Measurements from ENCODE around the gene C1orf167.

DNA sequence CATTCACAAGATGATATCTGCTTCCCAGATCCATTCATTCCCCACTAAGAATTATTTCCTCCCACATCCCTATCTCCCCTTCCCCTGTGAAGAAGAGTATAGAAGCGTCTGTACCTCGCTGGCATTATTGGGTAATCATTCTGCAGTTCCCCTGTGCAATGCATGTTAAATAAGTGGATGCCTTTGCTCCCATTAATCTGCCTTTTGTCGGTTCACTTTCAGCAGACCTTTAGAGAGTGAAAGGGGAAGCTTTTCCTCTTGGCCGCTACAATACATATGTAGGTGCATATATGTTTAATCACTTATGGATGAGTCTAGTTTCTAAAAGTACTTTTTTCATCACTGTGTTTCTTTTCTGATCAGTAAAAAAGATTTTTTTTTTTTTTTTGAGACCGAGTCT, 51.0 kb downstream of the C1orf167 start:
- TF ChIP-seq, protein P1, sequence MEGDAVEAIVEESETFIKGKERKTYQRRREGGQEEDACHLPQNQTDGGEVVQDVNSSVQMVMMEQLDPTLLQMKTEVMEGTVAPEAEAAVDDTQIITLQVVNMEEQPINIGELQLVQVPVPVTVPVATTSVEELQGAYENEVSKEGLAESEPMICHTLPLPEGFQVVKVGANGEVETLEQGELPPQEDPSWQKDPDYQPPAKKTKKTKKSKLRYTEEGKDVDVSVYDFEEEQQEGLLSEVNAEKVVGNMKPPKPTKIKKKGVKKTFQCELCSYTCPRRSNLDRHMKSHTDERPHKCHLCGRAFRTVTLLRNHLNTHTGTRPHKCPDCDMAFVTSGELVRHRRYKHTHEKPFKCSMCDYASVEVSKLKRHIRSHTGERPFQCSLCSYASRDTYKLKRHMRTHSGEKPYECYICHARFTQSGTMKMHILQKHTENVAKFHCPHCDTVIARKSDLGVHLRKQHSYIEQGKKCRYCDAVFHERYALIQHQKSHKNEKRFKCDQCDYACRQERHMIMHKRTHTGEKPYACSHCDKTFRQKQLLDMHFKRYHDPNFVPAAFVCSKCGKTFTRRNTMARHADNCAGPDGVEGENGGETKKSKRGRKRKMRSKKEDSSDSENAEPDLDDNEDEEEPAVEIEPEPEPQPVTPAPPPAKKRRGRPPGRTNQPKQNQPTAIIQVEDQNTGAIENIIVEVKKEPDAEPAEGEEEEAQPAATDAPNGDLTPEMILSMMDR (IDR thresholded peaks at IDR 0.05): no peak
- TF ChIP-seq POLR2AphosphoS5 (IDR thresholded peaks at IDR 0.05; ENCODE audit: insufficient read depth in 1 of 2, low read depth in 1 of 2): no peak
